Peyer's patch (tissue), 4 donors: ENCODE data around the gene CMTM6. TPM values are rescaled to one million over a fixed set of nuclear protein-coding genes. Genes with fewer than 3 reads are reported as not detected.
"Not testable (repeated sequence)": the region's sequence is repeated elsewhere in the genome, so short reads cannot be mapped to it uniquely, and the experiment has no call there.

ENCODE experiments used
- DNase-seq, 3 donors: peaks; one replicate each; pipeline ENCODE4 v3.0.0-alpha.2; 2017 to 2019
- H3K27ac ChIP-seq, 4 donors: fragments of 200-600 bp; sonication (generic); one replicate each; pipeline ENCODE4 v1.5.1; 2016 to 2019
- H3K27me3 ChIP-seq, 2 donors: fragments of 200-600 bp; sonication (generic); one replicate each; pipeline ENCODE4 v1.5.1; 2019
- H3K36me3 ChIP-seq, 3 donors: fragments of 200-600 bp; sonication (generic); one replicate each; pipeline ENCODE4 v1.5.1; 2016 to 2019
- H3K4me1 ChIP-seq, 4 donors: fragments of 200-600 bp; sonication (generic); one replicate each; pipeline ENCODE4 v1.5.1; 2016 to 2019
- H3K4me3 ChIP-seq, 4 donors: fragments of 200-600 bp; sonication (generic); 1 replicate in 3 of 4; 2 replicates in 1 of 4; pipeline ENCODE4 v1.5.1; 2016 to 2019; ENCODE audit warnings: mild to moderate bottlenecking in 1 of 4
- H3K9me3 ChIP-seq, 4 donors: fragments of 200-600 bp; sonication (generic); one replicate each; pipeline ENCODE4 v1.5.1; 2016 to 2019; ENCODE audit warnings: mild to moderate bottlenecking in 1 of 4
- POLR2A ChIP-seq, 2 donors: fragments of 450-650 bp; IDR thresholded peaks; one replicate each; pipeline ENCODE4 v1.5.1; 2017; ENCODE audit warnings: antibody characterized with exemption in 2 of 2, mild to moderate bottlenecking in 2 of 2, moderate library complexity in 2 of 2
- total RNA-seq, 4 donors: library from RNA; depleted of rRNA; stranded (reverse); fragments of >200 nt; gene quantifications; one replicate each; pipeline ENCODE4 v1.1.0, GENCODE V29; 2016
- TF ChIP-seq, protein P1 (sequence below), 6 experiments: fragments of 450-650 bp in 4 of 6; fragments of 200-600 bp in 2 of 6; sonication (generic) in 1 of 6; IDR thresholded peaks; one replicate each; pipeline ENCODE4 v1.5.1; 2017 to 2019; ENCODE audit warnings: antibody characterized with exemption in 6 of 6, mild to moderate bottlenecking in 3 of 6, moderate library complexity in 1 of 6

Gene CMTM6
- total RNA-seq, 4 donors from 2014 or later = 14.9 to 32.8 (median 26.8) TPM

DNA sequence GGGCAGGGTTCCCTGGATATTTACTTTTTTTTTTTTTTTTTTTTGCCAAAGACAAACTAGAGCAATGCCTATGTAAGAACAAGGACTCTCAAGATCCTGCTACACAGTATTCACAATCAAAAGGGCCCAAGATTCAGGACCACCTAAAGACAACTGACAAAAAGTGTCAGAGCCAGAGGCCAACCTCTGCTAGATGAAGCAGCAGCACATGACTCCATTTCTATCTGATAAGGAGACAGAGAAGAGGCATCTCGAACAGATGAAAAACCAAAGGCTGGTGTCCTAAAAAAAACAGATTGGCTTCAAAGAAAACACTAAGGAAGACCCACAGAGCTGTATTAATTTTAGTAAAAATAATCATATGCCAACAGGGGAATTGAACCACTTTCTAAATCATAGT is 20.0 kb downstream of the CMTM6 start:
- Histone ChIP-seq H3K4me3 (no peak overlapping the region), H3K4me1 (no peaks in the 10 kb centered on the region), H3K27ac (no peak overlapping the region), H3K27me3 (no peaks in the 10 kb centered on the region), H3K9me3 (no peaks in the 10 kb centered on the region), H3K36me3 (peaks cover 0 to 16% (median 0%) of the 10 kb centered on the region in 3 donors)
- DNase-seq = no peak
- no peak for TF ChIP-seq POLR2A (IDR thresholded peaks at IDR 0.05)
- TF ChIP-seq, protein P1, sequence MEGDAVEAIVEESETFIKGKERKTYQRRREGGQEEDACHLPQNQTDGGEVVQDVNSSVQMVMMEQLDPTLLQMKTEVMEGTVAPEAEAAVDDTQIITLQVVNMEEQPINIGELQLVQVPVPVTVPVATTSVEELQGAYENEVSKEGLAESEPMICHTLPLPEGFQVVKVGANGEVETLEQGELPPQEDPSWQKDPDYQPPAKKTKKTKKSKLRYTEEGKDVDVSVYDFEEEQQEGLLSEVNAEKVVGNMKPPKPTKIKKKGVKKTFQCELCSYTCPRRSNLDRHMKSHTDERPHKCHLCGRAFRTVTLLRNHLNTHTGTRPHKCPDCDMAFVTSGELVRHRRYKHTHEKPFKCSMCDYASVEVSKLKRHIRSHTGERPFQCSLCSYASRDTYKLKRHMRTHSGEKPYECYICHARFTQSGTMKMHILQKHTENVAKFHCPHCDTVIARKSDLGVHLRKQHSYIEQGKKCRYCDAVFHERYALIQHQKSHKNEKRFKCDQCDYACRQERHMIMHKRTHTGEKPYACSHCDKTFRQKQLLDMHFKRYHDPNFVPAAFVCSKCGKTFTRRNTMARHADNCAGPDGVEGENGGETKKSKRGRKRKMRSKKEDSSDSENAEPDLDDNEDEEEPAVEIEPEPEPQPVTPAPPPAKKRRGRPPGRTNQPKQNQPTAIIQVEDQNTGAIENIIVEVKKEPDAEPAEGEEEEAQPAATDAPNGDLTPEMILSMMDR (IDR thresholded peaks at IDR 0.05) = no peak

DNA sequence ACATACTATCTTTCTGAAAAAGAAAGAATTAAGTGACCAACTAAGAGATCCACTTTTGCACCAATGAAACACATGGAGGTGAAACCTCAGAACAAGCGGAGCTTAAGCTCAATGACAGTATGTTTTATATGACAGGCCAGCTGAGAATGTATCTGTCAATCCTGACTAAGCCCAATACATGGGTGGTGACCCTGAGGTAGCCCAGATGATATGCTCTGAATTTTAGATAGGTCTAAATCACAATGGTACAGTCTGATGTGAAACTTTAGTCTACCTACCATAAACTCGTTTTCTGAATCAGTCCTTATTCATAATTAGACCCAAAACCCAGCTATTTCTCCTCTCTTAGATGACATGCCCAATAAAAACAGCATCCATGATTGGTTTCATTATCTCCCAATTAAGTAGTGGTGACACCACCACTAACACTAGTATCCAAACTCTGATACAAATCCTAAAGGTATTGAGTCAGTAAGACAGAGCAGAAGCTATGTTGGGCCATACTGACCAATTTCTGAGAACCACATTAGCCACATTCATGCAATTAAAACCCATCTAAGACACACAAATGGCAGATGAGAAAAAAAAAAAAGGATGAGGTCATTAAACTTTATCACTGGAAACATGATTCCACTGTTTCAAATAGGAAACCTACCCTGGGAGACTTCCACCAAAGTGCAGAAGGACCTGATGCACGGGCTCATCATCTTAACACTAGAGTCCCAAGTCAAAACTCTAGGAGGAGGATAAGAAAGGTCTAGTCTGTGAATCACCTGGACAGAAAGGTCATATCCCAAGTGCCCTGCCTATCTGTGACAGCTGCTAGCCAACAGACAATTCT is 20.6 kb downstream of the CMTM6 start:
- Histone ChIP-seq H3K4me3 (no peak overlapping the region), H3K27me3 (no peaks in the 10 kb centered on the region), H3K9me3 (no peaks in the 10 kb centered on the region), H3K27ac (no peak overlapping the region), H3K36me3 (peaks cover 0 to 15% (median 0%) of the 10 kb centered on the region in 3 donors), H3K4me1 (no peaks in the 10 kb centered on the region)
- TF ChIP-seq, protein P1 (IDR thresholded peaks at IDR 0.05) = no peak
- no peak for TF ChIP-seq POLR2A (IDR thresholded peaks at IDR 0.05)
- DNase-seq = no peak

DNA sequence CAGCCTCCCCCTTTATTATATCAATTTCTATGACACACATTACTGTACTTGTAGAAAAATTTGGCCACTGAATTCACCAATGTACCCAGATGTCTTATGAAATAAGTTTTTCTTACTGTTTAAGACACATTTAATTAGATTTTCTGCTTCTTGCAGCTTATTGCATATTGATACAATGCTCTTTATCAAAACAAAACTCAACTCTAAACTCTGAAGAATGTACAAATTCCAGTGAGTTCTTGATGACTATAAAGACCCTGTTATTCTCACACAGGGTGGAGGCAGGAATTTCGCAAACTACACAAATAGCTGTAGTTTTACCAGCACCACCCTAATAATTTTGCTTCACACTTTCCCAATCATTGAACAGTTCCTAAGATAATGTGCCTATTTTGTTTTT is 22.0 kb downstream of the CMTM6 start:
- H3K27ac ChIP-seq = no peak overlapping the region
- H3K4me3 ChIP-seq = no peak overlapping the region
- H3K36me3 ChIP-seq = peaks cover 0 to under 1% (median 0%) of the 10 kb centered on the region in 3 donors
- no peak for TF ChIP-seq POLR2A (IDR thresholded peaks at IDR 0.05)
- TF ChIP-seq, protein P1 (IDR thresholded peaks at IDR 0.05) = no peak
- DNase-seq = no peak
- no peaks in the 10 kb centered on the region for H3K4me1 ChIP-seq
- H3K9me3 ChIP-seq = no peaks in the 10 kb centered on the region
- H3K27me3 ChIP-seq = no peaks in the 10 kb centered on the region

DNA sequence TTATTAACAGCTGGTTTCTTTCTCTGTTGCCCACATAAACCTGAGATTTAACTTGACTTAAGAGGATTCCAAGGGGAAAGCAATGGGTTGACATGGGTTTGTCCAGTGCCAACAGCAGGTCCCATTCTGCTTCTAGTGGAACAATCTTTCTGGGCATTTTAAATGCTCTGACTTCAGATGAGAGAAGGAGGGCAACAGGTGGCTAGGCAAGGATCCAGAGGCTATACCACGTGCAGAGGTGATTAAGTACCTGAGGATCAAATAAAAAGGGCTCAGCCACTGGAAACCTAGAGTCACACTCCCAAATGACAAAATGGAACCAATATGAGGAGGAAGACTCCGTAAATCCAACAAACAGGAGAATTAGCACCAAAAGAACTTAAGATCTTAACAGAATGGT is 28.5 kb downstream of the CMTM6 start:
- TF ChIP-seq POLR2A (IDR thresholded peaks at IDR 0.05) = no peak
- TF ChIP-seq, protein P1 (IDR thresholded peaks at IDR 0.05) = no peak

DNA sequence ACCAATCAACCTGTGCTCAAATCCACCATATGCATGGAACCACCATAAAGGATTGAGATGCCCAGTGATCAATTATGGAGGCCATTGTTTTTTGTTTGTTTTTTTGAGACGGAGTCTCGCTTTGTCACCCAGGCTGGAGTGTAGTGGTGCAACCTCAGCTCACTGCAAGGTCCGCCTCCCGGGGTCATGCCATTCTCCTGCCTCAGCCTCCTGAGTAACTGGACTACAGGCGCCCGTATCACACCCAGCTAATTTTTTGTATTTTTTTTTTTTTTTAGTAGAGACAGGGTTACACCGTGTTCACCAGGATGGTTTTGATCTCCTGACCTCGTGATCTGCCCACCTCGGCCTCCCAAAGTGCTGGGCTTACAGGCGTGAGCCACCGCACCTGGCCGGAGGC is 30.5 kb downstream of the CMTM6 start:
- H3K27ac ChIP-seq, H3K9me3 ChIP-seq, H3K36me3 ChIP-seq, H3K4me3 ChIP-seq, DNase-seq, H3K4me1 ChIP-seq, H3K27me3 ChIP-seq: not testable (repeated sequence)

More for the DNA sequence above, 28.5 kb downstream of the CMTM6 start:
- no peak overlapping the region for H3K4me3 ChIP-seq
- H3K4me1 ChIP-seq = peaks cover 0 to 6% (median 0%) of the 10 kb centered on the region in 4 donors
- peaks cover 0 to 1% (median 0%) of the 10 kb centered on the region in 3 donors for H3K36me3 ChIP-seq
- H3K27ac ChIP-seq = no peak overlapping the region
- no peak for DNase-seq
- no peaks in the 10 kb centered on the region for H3K9me3 ChIP-seq
- no peaks in the 10 kb centered on the region for H3K27me3 ChIP-seq

DNA sequence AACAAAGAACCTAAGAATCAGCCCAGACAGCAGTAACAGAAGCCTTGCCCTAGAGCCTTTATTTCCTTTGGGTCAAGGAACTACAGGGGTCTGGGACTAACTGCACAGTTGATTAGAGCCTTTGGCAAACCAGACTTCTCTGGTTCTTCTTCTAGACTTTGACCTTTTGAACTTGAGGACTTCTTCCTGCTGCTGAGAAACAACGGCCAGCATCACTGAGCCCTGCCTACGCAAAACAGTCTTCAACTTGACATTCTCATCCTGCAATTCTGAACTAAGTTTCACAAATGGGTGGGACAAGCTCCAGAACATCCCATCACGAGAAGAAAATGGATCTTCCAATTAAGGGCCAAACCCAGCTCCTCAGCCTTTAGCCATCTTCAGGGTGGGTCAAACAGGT is 31.4 kb downstream of the CMTM6 start:
- Histone ChIP-seq H3K36me3 (peaks cover 0 to 9% (median 0%) of the 10 kb centered on the region in 3 donors), H3K27ac (no peak overlapping the region), H3K4me3 (no peak overlapping the region), H3K9me3 (no peaks in the 10 kb centered on the region), H3K27me3 (no peaks in the 10 kb centered on the region), H3K4me1 (peaks cover 0 to 10% (median 7%) of the 10 kb centered on the region in 4 donors)
- no peak for DNase-seq
- TF ChIP-seq, protein P1 (IDR thresholded peaks at IDR 0.05) = no peak
- TF ChIP-seq POLR2A (IDR thresholded peaks at IDR 0.05) = no peak
